PC-9 (cell line): ENCODE data around the gene FITM1. TPM values are rescaled to one million over a fixed set of nuclear protein-coding genes. Genes with fewer than 3 reads are reported as not detected.

ENCODE experiments used
- BruUV-seq: library from RNA; stranded (reverse); fragments of 400-500 nt; replicated peaks from 2 replicates; lab custom pipeline; 2021; lab: Mats Ljungman, UMichigan
- CTCF ChIA-PET: fragments of 300-600 bp; sonication (Branson Sonifier 250); formaldehyde crosslinking; loops from one replicate; lab custom pipeline; 2022; ENCODE audit warnings: antibody characterized with exemption; lab: Charles Lee
- POLR2A ChIA-PET: fragments of 300-600 bp; sonication (Branson Sonifier 250); formaldehyde crosslinking; loops from one replicate; lab custom pipeline; 2022; ENCODE audit warnings: antibody characterized with exemption; ENCODE audit not compliant: unreplicated experiment; lab: Charles Lee
- DNase-seq, 2 experiments: peaks; one replicate each; pipeline versions ENCODE4 v3.0.0 to v3.0.0-alpha.2; 2015 to 2022; ENCODE audit warnings: mixed read lengths in 1 of 2
- H2AFZ ChIP-seq: fragments of 200-600 bp; sonication (generic); 2 replicates; pipeline ENCODE4 v1.8.1; 2017; ENCODE audit warnings: antibody characterized with exemption
- H3F3A ChIP-seq: fragments of 200-600 bp; sonication (generic); 2 replicates; pipeline ENCODE4 v1.8.1; 2017; ENCODE audit warnings: antibody characterized with exemption, mild to moderate bottlenecking, low read depth; ENCODE audit not compliant: insufficient read depth
- H3K27ac ChIP-seq: fragments of 200-600 bp; sonication (generic); 2 replicates; pipeline ENCODE4 v1.6.1; 2016; ENCODE audit warnings: mixed run types
- H3K27me3 ChIP-seq: fragments of 200-600 bp; sonication (generic); 2 replicates; pipeline ENCODE4 v1.6.1; 2016; ENCODE audit warnings: low read depth, mixed run types; ENCODE audit not compliant: insufficient read depth
- H3K36me3 ChIP-seq: fragments of 200-600 bp; sonication (generic); 2 replicates; pipeline ENCODE4 v1.6.1; 2016; ENCODE audit warnings: low read depth, mixed run types
- H3K4me1 ChIP-seq: fragments of 200-600 bp; sonication (generic); replicated peaks from 2 replicates; pipeline ENCODE4 v1.6.1; 2016; ENCODE audit warnings: mixed run types; ENCODE audit not compliant: insufficient read depth
- H3K4me2 ChIP-seq: fragments of 200-600 bp; sonication (generic); 2 replicates; pipeline ENCODE4 v1.6.1; 2017; ENCODE audit warnings: mixed run types
- H3K4me3 ChIP-seq: fragments of 200-600 bp; sonication (generic); 2 replicates; pipeline ENCODE4 v1.6.1; 2016; ENCODE audit warnings: mixed run types
- H3K79me2 ChIP-seq: fragments of 200-600 bp; sonication (generic); 2 replicates; pipeline ENCODE4 v1.6.1; 2017; ENCODE audit warnings: low read depth, mixed run types
- H3K9me2 ChIP-seq: fragments of 200-600 bp; sonication (generic); 2 replicates; pipeline ENCODE4 v1.8.1; 2017; ENCODE audit warnings: mild to moderate bottlenecking; ENCODE audit not compliant: insufficient read depth
- H3K9me3 ChIP-seq: fragments of 200-600 bp; sonication (generic); 2 replicates; pipeline ENCODE4 v1.8.1; 2016; ENCODE audit warnings: low read depth; ENCODE audit not compliant: insufficient read depth
- H4K20me1 ChIP-seq: fragments of 200-600 bp; sonication (generic); 2 replicates; pipeline ENCODE4 v1.8.1; 2017; ENCODE audit not compliant: insufficient read depth
- EZH2 ChIP-seq: fragments of 200-600 bp; sonication (generic); IDR thresholded peaks from 2 replicates; pipeline ENCODE4 v1.8.0; 2017; ENCODE audit warnings: antibody characterized with exemption, low read depth
- intact Hi-C: fragments of 100-400 bp; cut with micrococcal nuclease; formaldehyde crosslinking; loops from one replicate; pipeline ENCODE4 v1.10.0; 2022; ENCODE audit not compliant: unreplicated experiment
- total RNA-seq: library from RNA; stranded (reverse); gene quantifications from 2 replicates; pipeline ENCODE4 v1.2.3, GENCODE V29; 2021
- TF ChIP-seq, protein P1 (sequence below): fragments of 200-600 bp; sonication (generic); conservative IDR thresholded peaks from 2 replicates; pipeline ENCODE4 v1.6.1; 2017; ENCODE audit warnings: mixed run types, antibody characterized with exemption, mild to moderate bottlenecking, moderate library complexity

The FITM1 gene
- total RNA-seq, 1 experiment from 2014 or later = 0.72 TPM

DNA sequence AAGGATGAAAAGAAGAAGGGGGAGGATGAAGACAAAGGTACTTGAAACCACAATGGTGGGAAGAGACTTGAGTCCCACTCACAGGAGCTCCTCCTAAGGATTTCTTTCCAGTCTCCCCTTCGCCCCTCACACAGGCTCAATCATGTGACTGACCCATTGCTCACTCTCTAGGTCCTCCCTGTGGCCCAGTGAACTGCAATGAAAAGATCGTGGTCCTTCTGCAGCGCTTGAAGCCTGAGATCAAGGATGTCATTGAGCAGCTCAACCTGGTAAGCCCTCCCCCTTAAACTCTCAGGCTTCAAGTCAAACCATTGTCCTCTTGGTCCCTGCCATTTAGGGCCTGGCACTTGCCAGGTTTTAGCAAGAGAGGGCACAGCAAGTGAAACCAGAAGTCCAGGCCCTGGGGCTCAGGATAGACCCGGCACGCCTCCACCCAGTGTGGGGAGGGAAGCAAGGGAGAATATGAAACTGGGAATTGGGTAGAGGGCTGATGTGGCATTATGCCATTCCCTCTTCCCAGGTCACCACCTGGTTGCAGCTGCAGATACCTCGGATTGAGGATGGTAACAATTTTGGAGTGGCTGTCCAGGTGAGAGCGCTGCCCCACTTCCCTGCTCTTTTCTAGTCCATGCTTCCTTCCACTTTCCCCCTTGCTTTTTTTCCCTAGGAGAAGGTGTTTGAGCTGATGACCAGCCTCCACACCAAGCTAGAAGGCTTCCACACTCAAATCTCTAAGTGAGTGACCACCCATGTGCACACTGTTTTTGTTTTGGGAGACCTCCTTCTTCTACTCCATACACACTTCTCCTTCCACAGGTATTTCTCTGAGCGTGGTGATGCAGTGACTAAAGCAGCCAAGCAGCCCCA is 7.3 kb downstream of the FITM1 start:
- ChIA-PET POLR2A (interaction anchor here (0.6 to 0.8 kb wide), 3 partner anchors 8 to 294 kb away, joined by 4 to 5 read pairs (median 5); partner anchors contain the start of gene TM9SF1), CTCF (no interaction called here)
- H3K9me2 ChIP-seq = no peaks in the 10 kb centered on the region
- no peak for TF ChIP-seq EZH2
- TF ChIP-seq, protein P1, sequence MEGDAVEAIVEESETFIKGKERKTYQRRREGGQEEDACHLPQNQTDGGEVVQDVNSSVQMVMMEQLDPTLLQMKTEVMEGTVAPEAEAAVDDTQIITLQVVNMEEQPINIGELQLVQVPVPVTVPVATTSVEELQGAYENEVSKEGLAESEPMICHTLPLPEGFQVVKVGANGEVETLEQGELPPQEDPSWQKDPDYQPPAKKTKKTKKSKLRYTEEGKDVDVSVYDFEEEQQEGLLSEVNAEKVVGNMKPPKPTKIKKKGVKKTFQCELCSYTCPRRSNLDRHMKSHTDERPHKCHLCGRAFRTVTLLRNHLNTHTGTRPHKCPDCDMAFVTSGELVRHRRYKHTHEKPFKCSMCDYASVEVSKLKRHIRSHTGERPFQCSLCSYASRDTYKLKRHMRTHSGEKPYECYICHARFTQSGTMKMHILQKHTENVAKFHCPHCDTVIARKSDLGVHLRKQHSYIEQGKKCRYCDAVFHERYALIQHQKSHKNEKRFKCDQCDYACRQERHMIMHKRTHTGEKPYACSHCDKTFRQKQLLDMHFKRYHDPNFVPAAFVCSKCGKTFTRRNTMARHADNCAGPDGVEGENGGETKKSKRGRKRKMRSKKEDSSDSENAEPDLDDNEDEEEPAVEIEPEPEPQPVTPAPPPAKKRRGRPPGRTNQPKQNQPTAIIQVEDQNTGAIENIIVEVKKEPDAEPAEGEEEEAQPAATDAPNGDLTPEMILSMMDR = no peak
- H3K9me3 ChIP-seq = no peaks in the 10 kb centered on the region
- H3K79me2 ChIP-seq = peaks cover 21% of the 10 kb centered on the region
- no peak overlapping the region for H3K4me3 ChIP-seq
- no peaks in the 10 kb centered on the region for H3K36me3 ChIP-seq
- H3K27me3 ChIP-seq = no peaks in the 10 kb centered on the region
- peaks cover 14% of the 10 kb centered on the region for H3F3A ChIP-seq
- BruUV-seq = no TSS peak
- H3K27ac ChIP-seq = no peak overlapping the region
- H3K4me2 ChIP-seq = no peak overlapping the region; the same call in 1 of the 2 replicates
- peaks cover 20% of the 10 kb centered on the region for H3K4me1 ChIP-seq
- intact Hi-C loops = no loop called here
- H4K20me1 ChIP-seq = no peaks in the 10 kb centered on the region
- no peak for DNase-seq
- H2AFZ ChIP-seq = no peak overlapping the region

DNA sequence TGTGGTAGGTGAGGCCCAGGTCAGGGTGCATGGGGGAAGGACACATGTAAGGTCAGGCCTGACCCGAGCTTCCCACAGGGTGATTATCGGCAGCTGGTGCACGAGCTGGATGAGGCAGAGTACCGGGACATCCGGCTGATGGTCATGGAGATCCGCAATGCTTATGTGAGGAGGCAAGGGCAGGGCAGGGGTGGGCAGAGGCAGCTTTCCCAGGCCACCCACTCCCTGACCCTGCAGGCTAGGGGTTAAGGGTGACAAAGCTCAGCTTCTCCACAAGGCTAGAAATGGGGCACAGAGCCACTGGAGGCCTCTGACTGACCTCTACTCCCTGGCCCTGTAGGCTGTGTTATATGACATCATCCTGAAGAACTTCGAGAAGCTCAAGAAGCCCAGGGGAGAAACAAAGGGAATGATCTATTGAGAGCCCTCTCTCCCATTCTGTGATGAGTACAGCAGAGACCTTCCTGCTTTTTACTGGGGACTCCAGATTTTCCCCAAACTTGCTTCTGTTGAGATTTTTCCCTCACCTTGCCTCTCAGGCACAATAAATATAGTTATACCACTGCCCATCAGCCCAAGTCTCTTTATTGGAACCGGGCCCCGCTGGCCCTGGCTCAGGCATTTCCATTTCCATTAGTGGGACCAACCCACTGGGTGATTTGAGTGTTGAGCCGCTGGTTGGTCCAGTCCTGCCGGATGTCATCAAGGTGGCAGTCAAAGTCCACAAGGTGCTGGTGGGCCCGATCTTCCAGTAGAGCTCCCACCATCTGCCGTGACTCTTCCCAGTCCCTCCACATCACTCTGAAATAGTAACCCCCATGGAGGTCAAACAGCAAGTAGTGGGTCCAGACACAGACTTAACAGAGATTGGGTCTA is 8.2 kb downstream of the FITM1 start:
- peaks cover 20% of the 10 kb centered on the region for H3K4me1 ChIP-seq
- TF ChIP-seq EZH2 = no peak
- TF ChIP-seq, protein P1 = no peak
- H3K9me3 ChIP-seq = no peaks in the 10 kb centered on the region
- H3K4me2 ChIP-seq = peak overlapping the region; percentile 85; the same call in 1 of the 2 replicates
- H3K79me2 ChIP-seq = peaks cover 21% of the 10 kb centered on the region
- peaks cover 14% of the 10 kb centered on the region for H3F3A ChIP-seq
- no peaks in the 10 kb centered on the region for H4K20me1 ChIP-seq
- H3K4me3 ChIP-seq = no peak overlapping the region
- no peak overlapping the region for H2AFZ ChIP-seq
- ChIA-PET CTCF (no interaction called here), POLR2A (no interaction called here)
- DNase-seq = no peak
- H3K9me2 ChIP-seq = no peaks in the 10 kb centered on the region
- no peaks in the 10 kb centered on the region for H3K27me3 ChIP-seq
- no peak overlapping the region for H3K27ac ChIP-seq
- intact Hi-C loops = no loop called here
- H3K36me3 ChIP-seq = no peaks in the 10 kb centered on the region
- BruUV-seq = no TSS peak

DNA sequence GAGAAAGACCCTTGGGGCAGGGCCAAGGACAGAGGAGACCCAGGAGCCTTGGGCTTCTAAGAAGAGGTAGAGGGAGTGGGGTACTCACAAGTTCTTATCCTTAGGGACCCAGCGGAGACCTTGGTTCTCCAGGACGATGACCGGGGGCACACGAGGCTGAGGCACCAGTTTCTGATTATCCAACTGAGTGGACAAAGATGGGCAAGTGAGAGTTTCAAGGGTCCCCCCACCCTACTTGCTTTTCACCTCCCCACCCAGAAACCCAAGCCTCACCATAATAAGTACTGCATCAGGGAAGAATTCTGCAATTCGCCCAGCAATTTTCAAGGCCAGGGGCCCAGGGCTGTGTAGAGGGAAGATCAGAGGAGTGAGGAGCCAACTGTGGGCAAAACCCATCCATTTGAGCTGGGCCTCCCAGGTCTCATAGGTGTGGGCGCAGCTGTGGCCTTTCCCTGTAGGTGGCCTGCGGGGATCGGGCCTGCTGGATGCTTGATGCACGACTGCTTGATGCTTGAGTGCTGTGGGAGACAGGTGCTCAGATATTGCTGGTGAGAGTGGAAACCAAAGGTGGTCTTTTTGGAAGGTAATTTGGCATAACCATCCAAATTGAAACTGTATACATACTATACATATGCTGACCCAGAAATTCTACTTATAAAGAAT is 8.9 kb downstream of the FITM1 start:
- peak overlapping the region; percentile 74; the same call in 1 of the 2 replicates for H3K4me3 ChIP-seq
- intact Hi-C loops = no loop called here
- H3F3A ChIP-seq = peaks cover 14% of the 10 kb centered on the region
- no peaks in the 10 kb centered on the region for H4K20me1 ChIP-seq
- DNase-seq = no peak
- H3K79me2 ChIP-seq = peaks cover 21% of the 10 kb centered on the region
- CTCF ChIA-PET = no interaction called here
- H3K4me1 ChIP-seq = peaks cover 20% of the 10 kb centered on the region
- BruUV-seq = no TSS peak
- peak overlapping the region; percentile 85 for H3K4me2 ChIP-seq
- no peak overlapping the region for H2AFZ ChIP-seq
- H3K9me3 ChIP-seq = no peaks in the 10 kb centered on the region
- no peaks in the 10 kb centered on the region for H3K27me3 ChIP-seq
- POLR2A ChIA-PET = no interaction called here
- no peak overlapping the region for H3K27ac ChIP-seq
- no peaks in the 10 kb centered on the region for H3K36me3 ChIP-seq
- H3K9me2 ChIP-seq = no peaks in the 10 kb centered on the region
- TF ChIP-seq, protein P1 = no peak
- TF ChIP-seq EZH2 = no peak
